K562 (cell line): ENCODE measurements around the gene XPO6. TPM values are rescaled to one million over a fixed set of nuclear protein-coding genes. Genes with fewer than 3 reads are reported as not detected.

Experiments
- ATAC-seq: fragments of 200-7000 bp; cut with Tn5 transposase; 3 replicates; pipeline ENCODE4 v1.9.1; 2020; ENCODE audit warnings: moderate library complexity
- BruUV-seq: library from RNA; stranded (reverse); fragments of 400-500 nt; replicated peaks from 2 replicates; lab custom pipeline; 2021; lab: Mats Ljungman, UMichigan
- CTCF ChIA-PET: fragments of 300-600 bp; formaldehyde crosslinking; extraction: SDS; loops from one replicate; lab custom pipeline; 2021; ENCODE audit warnings: low intra/inter-chr PET ratio; lab: Yijun Ruan, JAX
- POLR2A ChIA-PET: fragments of 300-600, 350-650 bp; sonication (Branson Sonifier 250); formaldehyde crosslinking; extraction: SDS; loops from one replicate; lab custom pipeline; 2021; ENCODE audit warnings: antibody characterized with exemption, inconsistent platforms; lab: Yijun Ruan, JAX
- DNase-seq, 4 experiments: peaks; one replicate each; pipeline versions ENCODE4 v3.0.0 to v3.0.0-alpha.2; 2011 to 2018; ENCODE audit warnings: low spot score in 3 of 4, mixed read lengths in 3 of 4; ENCODE audit errors: extremely low read depth in 1 of 4
- FAIRE-seq: peaks from 2 replicates; lab custom pipeline; 2011; peaks lifted over from hg19 to GRCh38; lab: Jason Lieb, UNC
- H2AFZ ChIP-seq: 2 replicates; pipeline ENCODE4 v1.6.0; 2011; ENCODE audit warnings: low read depth, low read length, control low read depth, inconsistent platforms
- H3K27ac ChIP-seq: fragments of 200-600 bp; 3 replicates; pipeline ENCODE4 v1.8.0; 2011; ENCODE audit warnings: low read depth, mild to moderate bottlenecking, control low read depth, inconsistent platforms, low read length, moderate library complexity, mixed read lengths; ENCODE audit errors: extremely low read depth
- H3K27me3 ChIP-seq, 2 experiments: fragments of 300-600 bp in 1 of 2; 2 replicates in 1 of 2; 3 replicates in 1 of 2; pipeline versions ENCODE4 v1.6.0 to v1.8.0; 2011; ENCODE audit warnings: inconsistent platforms in 2 of 2, low read length in 2 of 2, mild to moderate bottlenecking in 1 of 2, mixed read lengths in 1 of 2, moderate library complexity in 1 of 2; ENCODE audit not compliant: control insufficient read depth in 2 of 2, insufficient read depth in 2 of 2
- H3K36me3 ChIP-seq: fragments of 300-600 bp; 3 replicates; pipeline ENCODE4 v1.8.0; 2011; ENCODE audit warnings: mild to moderate bottlenecking, low read length, inconsistent platforms; ENCODE audit not compliant: control insufficient read depth, insufficient read depth
- H3K4me1 ChIP-seq, 2 experiments: fragments of 200-600 bp in 1 of 2; replicated peaks in 1 of 2; 2 replicates in 1 of 2; 3 replicates in 1 of 2; pipeline versions ENCODE4 v1.5.1 to v1.8.0; 2011; ENCODE audit warnings: inconsistent platforms in 2 of 2, low read length in 2 of 2, mild to moderate bottlenecking in 1 of 2, mixed read lengths in 1 of 2, moderate library complexity in 1 of 2; ENCODE audit not compliant: control insufficient read depth in 2 of 2, insufficient read depth in 2 of 2
- H3K4me2 ChIP-seq: 2 replicates; pipeline ENCODE4 v1.6.1; 2011; ENCODE audit warnings: low read length, control low read depth, inconsistent platforms, mixed read lengths; ENCODE audit not compliant: insufficient read depth
- H3K4me3 ChIP-seq: fragments of 200-600 bp; sonication (generic), shearing (Covaris generic); 2 replicates; pipeline ENCODE4 v1.5.1; 2016; ENCODE audit warnings: control low read depth, inconsistent platforms
- H3K79me2 ChIP-seq: fragments of 200-600 bp; 3 replicates; pipeline ENCODE4 v1.8.0; 2011; ENCODE audit warnings: low read length, inconsistent platforms; ENCODE audit not compliant: control insufficient read depth, insufficient read depth
- H3K9ac ChIP-seq, 2 experiments: 2 replicates each; pipeline versions ENCODE4 v1.6.0 to v1.6.1; 2011; ENCODE audit warnings: low read depth in 2 of 2, low read length in 2 of 2, control low read depth in 1 of 2, inconsistent platforms in 1 of 2, mild to moderate bottlenecking in 1 of 2, mixed read lengths in 1 of 2; ENCODE audit not compliant: insufficient read depth in 1 of 2
- H3K9me1 ChIP-seq: one replicate; pipeline ENCODE4 v1.6.0; 2011; ENCODE audit warnings: inconsistent platforms, mild to moderate bottlenecking, low read length, moderate library complexity; ENCODE audit not compliant: control insufficient read depth, insufficient read depth
- H3K9me3 ChIP-seq: replicated peaks from 2 replicates; pipeline ENCODE4 v1.5.1; 2011; ENCODE audit warnings: low read depth, low read length, inconsistent platforms; ENCODE audit not compliant: control insufficient read depth, insufficient read depth
- H4K20me1 ChIP-seq: replicated peaks from 2 replicates; pipeline ENCODE4 v1.6.1; 2011; ENCODE audit warnings: low read length, inconsistent platforms, mixed read lengths; ENCODE audit not compliant: control insufficient read depth, insufficient read depth
- HDAC2 ChIP-seq: fragments of 450-650 bp; IDR thresholded peaks from 2 replicates; pipeline ENCODE4 v1.6.1; 2016; ENCODE audit warnings: mild to moderate bottlenecking
- MEF2A ChIP-seq: IDR thresholded peaks from 2 replicates; pipeline ENCODE4 v1.6.1; 2011; ENCODE audit warnings: low read depth, mild to moderate bottlenecking, low read length, moderate library complexity; ENCODE audit not compliant: control insufficient read depth
- PHF20 ChIP-seq: fragments of 450-650 bp; IDR thresholded peaks from 2 replicates; pipeline ENCODE4 v1.6.1; 2018; ENCODE audit not compliant: partially characterized antibody
- RFX1 ChIP-seq: fragments of 450-650 bp; IDR thresholded peaks from 2 replicates; pipeline ENCODE4 v1.6.1; 2016; ENCODE audit warnings: mild to moderate bottlenecking, moderate library complexity
- RUNX1 ChIP-seq: sonication (generic); IDR thresholded peaks from 2 replicates; pipeline ENCODE4 v1.6.1; 2016; ENCODE audit warnings: antibody characterized with exemption, low read depth
- STAT5A ChIP-seq: IDR thresholded peaks from 2 replicates; pipeline ENCODE4 v1.6.1; 2012; ENCODE audit warnings: low read length, inconsistent platforms, borderline replicate concordance
- ZNF12 ChIP-seq: sonication (generic); formaldehyde crosslinking; IDR thresholded peaks from 2 replicates; pipeline ENCODE4 v1.4.0; 2020; ENCODE audit warnings: mild to moderate bottlenecking, missing genetic modification reagents
- ZNF253 ChIP-seq: fragments of 250-450 bp; sonication (Bioruptor Pico); conservative IDR thresholded peaks from 2 replicates; pipeline ENCODE4 v1.6.1; 2021; ENCODE audit warnings: mild to moderate bottlenecking
- ZNF347 ChIP-seq: fragments of 450-650 bp; formaldehyde crosslinking; IDR thresholded peaks from 2 replicates; pipeline ENCODE4 v1.4.0; 2020; ENCODE audit warnings: low read depth, mild to moderate bottlenecking, moderate library complexity
- WGBS: fragments of 100-300 bp; shearing (Covaris generic); methylation state at CpG from one replicate; pipeline ENCODE4 v1.1.6; 2016; ENCODE audit warnings: low coverage, mixed read lengths; ENCODE audit not compliant: insufficient coverage; ENCODE audit errors: missing lambda C conversion rate; 5-methylcytosine and 5-hydroxymethylcytosine counted together
- in situ Hi-C: fragments of 300-500 bp; cut with MboI; formaldehyde crosslinking; loops from 4 replicates; pipeline ENCODE4 v1.15.0; 2018; ENCODE audit warnings: inconsistent platforms, mixed read lengths
- intact Hi-C: fragments of 100-400 bp; cut with micrococcal nuclease; formaldehyde crosslinking; loops from 2 replicates; pipeline ENCODE4 v1.14.2; 2022
- polyA plus RNA-seq, 8 experiments: library from polyadenylated mRNA; depleted of rRNA in 4 of 8; stranded (reverse) in 5 of 8; unstranded in 3 of 8; fragments of >200 nt; fragmentation: Nextera tagmentation in 2 of 8; fragmentation: Illumina TruSeq in 1 of 8; extraction: Ambion mirVana in 2 of 8; extraction: Trizol in 1 of 8; gene quantifications; 2 replicates each; pipeline versions ENCODE4 v1.2.1 to v1.2.3, GENCODE V29; 2011 to 2014; ENCODE audit warnings: inconsistent platforms in 1 of 8, missing spikeins in 1 of 8
- total RNA-seq, 7 experiments: library from RNA; depleted of rRNA in 6 of 7; stranded (reverse); fragments of >200 nt in 6 of 7; fragmentation: Illumina TruSeq in 2 of 7; extraction: Trizol in 2 of 7; gene quantifications; 2 replicates each; pipeline versions ENCODE4 v1.2.1 to v1.2.3, GENCODE V29; 2011 to 2021; ENCODE audit warnings: low replicate concordance in 1 of 7
- TF ChIP-seq, protein P1 (sequence below): sonication (generic); formaldehyde crosslinking; IDR thresholded peaks from 2 replicates; pipeline ENCODE4 v1.8.0; 2022; ENCODE audit warnings: mild to moderate bottlenecking, missing genetic modification reagents

XPO6 gene
- total and polyA plus RNA-seq, 9 of the 15 experiments (the other 6 are each of a cell fraction or from before 2014, with no cell fraction given): 11.2 to 196 (median 119) TPM

DNA sequence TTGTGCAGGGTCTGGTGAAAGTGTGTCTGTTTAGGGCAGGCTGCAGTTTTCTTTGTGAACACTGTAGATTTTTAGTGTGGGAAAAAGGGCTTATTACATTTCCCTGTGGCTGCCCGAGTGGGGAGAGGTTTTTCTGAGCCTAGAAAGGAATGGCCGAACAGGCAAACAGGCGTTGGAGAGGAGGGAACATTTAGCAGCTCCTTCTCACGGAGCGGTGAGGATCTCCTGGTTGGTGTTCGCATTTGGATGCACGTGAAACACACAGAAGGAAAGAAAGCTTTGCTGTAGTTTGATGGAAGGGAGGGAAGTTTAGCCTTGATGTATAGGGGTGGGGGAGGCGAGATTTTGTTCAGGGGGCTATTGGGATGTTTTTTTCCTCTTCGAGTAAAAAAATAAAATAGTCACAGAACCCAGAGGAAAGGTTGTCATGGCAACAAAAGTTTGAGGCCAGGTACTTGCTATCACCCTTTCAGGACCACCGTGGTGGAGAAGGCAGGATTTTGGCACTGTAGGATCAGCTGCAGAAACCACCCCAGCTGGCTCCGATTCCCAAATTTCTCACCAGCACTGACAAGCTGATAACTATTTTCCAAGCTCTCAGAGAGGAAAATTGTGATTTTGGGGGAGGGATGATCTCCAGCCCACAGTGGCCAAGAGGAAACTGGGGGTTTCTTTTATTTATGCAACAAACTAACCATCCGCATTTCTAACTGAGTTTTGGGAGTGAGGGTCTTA is 151.8 kb downstream of the XPO6 start:
- Histone ChIP-seq H2AFZ (no peak overlapping the region), H3K4me1 (no peaks in the 10 kb centered on the region), H3K4me3 (no peak overlapping the region), H4K20me1 (no peaks in the 10 kb centered on the region; the same call in 1 of the 2 replicates), H3K9me1 (no peaks in the 10 kb centered on the region), H3K9me3 (no peaks in the 10 kb centered on the region), H3K9ac (no peak overlapping the region), H3K79me2 (no peaks in the 10 kb centered on the region), H3K36me3 (no peaks in the 10 kb centered on the region), H3K27me3 (peaks cover 36 to 56% of the 10 kb centered on the region in 2 experiments), H3K27ac (no peak overlapping the region), H3K4me2 (no peak overlapping the region)
- FAIRE-seq: no peak
- ChIA-PET POLR2A (interaction anchor here (0.7 kb wide), 1 partner anchor 41 kb away, joined by 3 read pairs; no protein-coding TSS in a partner anchor), CTCF (no interaction called here)
- 0% methylated on average over 12 of the region's 12 CpGs for WGBS
- in situ Hi-C loops: no loop called here
- TF ChIP-seq RFX1: peak; percentile 68
- TF ChIP-seq ZNF12 (CRISPR knock-in tag): no peak
- intact Hi-C loops: no loop called here
- no peak for ATAC-seq
- BruUV-seq: no TSS peak
- no peak for DNase-seq

DNA sequence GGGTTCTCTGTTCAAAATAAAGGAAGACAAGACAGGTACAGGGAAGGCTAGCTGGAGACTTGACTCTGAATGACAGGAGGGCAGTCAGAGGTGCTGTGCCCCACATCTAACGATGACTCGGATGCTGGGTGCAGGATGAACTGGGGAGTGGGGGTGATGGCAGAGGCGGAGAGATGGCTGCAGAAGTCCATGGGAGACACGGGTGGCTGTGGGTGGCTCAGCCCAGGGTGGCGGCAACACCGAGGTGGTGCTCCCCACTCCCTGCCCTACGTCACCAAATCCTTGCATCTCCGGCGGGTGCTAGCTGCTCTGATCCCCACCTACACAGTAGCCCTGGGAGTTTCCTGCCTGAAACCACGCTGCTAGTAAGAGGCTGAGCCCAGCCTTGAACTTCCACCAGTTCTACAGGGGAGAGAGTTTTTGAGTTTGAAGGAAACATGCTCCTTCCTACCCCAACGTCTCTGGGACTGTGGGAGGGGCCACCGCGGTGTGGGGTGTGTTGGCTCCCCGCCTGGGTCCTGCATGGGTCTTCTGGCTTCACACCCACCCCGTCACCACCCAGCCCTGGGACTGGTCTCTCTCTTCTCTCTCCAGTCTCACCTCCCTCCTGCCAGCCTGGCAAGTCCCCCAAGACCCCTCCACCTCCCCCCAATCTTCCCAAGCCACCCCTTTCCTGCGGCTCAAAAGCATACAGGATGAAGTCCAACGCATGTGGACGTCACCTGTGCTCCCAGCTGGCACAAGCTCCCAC is 152.8 kb downstream of the XPO6 start:
- ATAC-seq (no peak; the same call in 2 of the 3 replicates), FAIRE-seq (no peak), DNase-seq (peak in 1 of 4 experiments; percentile 8)
- POLR2A ChIA-PET: no interaction called here
- no peak for TF ChIP-seq STAT5A
- no peak for TF ChIP-seq RUNX1
- TF ChIP-seq, protein P1, sequence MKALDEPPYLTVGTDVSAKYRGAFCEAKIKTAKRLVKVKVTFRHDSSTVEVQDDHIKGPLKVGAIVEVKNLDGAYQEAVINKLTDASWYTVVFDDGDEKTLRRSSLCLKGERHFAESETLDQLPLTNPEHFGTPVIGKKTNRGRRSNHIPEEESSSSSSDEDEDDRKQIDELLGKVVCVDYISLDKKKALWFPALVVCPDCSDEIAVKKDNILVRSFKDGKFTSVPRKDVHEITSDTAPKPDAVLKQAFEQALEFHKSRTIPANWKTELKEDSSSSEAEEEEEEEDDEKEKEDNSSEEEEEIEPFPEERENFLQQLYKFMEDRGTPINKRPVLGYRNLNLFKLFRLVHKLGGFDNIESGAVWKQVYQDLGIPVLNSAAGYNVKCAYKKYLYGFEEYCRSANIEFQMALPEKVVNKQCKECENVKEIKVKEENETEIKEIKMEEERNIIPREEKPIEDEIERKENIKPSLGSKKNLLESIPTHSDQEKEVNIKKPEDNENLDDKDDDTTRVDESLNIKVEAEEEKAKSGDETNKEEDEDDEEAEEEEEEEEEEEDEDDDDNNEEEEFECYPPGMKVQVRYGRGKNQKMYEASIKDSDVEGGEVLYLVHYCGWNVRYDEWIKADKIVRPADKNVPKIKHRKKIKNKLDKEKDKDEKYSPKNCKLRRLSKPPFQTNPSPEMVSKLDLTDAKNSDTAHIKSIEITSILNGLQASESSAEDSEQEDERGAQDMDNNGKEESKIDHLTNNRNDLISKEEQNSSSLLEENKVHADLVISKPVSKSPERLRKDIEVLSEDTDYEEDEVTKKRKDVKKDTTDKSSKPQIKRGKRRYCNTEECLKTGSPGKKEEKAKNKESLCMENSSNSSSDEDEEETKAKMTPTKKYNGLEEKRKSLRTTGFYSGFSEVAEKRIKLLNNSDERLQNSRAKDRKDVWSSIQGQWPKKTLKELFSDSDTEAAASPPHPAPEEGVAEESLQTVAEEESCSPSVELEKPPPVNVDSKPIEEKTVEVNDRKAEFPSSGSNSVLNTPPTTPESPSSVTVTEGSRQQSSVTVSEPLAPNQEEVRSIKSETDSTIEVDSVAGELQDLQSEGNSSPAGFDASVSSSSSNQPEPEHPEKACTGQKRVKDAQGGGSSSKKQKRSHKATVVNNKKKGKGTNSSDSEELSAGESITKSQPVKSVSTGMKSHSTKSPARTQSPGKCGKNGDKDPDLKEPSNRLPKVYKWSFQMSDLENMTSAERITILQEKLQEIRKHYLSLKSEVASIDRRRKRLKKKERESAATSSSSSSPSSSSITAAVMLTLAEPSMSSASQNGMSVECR (CRISPR knock-in tag): no peak
- no peak for TF ChIP-seq ZNF253 (CRISPR knock-in tag)
- TF ChIP-seq MEF2A: no peak
- TF ChIP-seq ZNF347 (CRISPR knock-in tag): no peak
- no peak for TF ChIP-seq HDAC2
- TF ChIP-seq PHF20: no peak
- intact Hi-C loops: no loop called here
- H3K9ac ChIP-seq: no peak overlapping the region
- H3K79me2 ChIP-seq: no peaks in the 10 kb centered on the region
- CTCF ChIA-PET: no interaction called here
- no peaks in the 10 kb centered on the region; the same call in 1 of the 2 replicates for H4K20me1 ChIP-seq
- in situ Hi-C loops: no loop called here
- no peak overlapping the region for H3K4me3 ChIP-seq
- no peaks in the 10 kb centered on the region for H3K9me3 ChIP-seq
- no peak overlapping the region for H3K27ac ChIP-seq
- peaks cover 29 to 48% of the 10 kb centered on the region in 2 experiments; a peak in 4 of 5 replicates for H3K27me3 ChIP-seq
- WGBS: 0% methylated on average over 17 of the region's 18 CpGs
- H3K4me2 ChIP-seq: no peak overlapping the region
- no TSS peak for BruUV-seq
- H3K36me3 ChIP-seq: no peaks in the 10 kb centered on the region
- H3K4me1 ChIP-seq: no peaks in the 10 kb centered on the region; a peak in 1 of 5 replicates
- no peak overlapping the region for H2AFZ ChIP-seq
- no peaks in the 10 kb centered on the region for H3K9me1 ChIP-seq
